Kidney (tissue), 14 donors: ENCODE measurements around the gene NIBAN1. TPM values are rescaled to one million over a fixed set of nuclear protein-coding genes. Genes with fewer than 3 reads are reported as not detected.
A peak's percentile ranks its signal among the peaks of the same experiment; 100 is the strongest.

Source experiments
- DNase-seq, 5 donors: peaks; one replicate each; pipeline ENCODE4 v3.0.0-alpha.2; 2013 to 2020
- FAIRE-seq: peaks from 2 replicates; lab custom pipeline; 2012; peaks lifted over from hg19 to GRCh38; lab: Jason Lieb, UNC
- H3K27ac ChIP-seq, 2 donors: one replicate each; pipeline ENCODE4 v1.7.0; 2013; ENCODE audit warnings: low read depth in 2 of 2, low read length in 2 of 2, inconsistent platforms in 1 of 2
- H3K27me3 ChIP-seq: one replicate; pipeline ENCODE4 v1.7.1; 2013; ENCODE audit warnings: low read length, inconsistent platforms; ENCODE audit not compliant: control insufficient read depth, insufficient read depth
- H3K36me3 ChIP-seq, 3 donors: one replicate each; pipeline versions ENCODE4 v1.7.0 to v1.7.1; 2013; ENCODE audit warnings: low read length in 3 of 3, control low read depth in 1 of 3, inconsistent platforms in 1 of 3; ENCODE audit not compliant: insufficient read depth in 3 of 3, control insufficient read depth in 2 of 3
- H3K4me1 ChIP-seq, 3 donors: one replicate each; pipeline versions ENCODE4 v1.7.0 to v1.7.1; 2013; ENCODE audit warnings: low read length in 3 of 3, inconsistent platforms in 1 of 3, low read depth in 1 of 3; ENCODE audit not compliant: control insufficient read depth in 2 of 3, insufficient read depth in 2 of 3
- H3K4me3 ChIP-seq, 3 donors: one replicate each; pipeline versions ENCODE4 v1.7.0 to v1.8.1; 2013; ENCODE audit warnings: low read length in 3 of 3, control low read depth in 1 of 3, inconsistent platforms in 1 of 3
- H3K9ac ChIP-seq, 3 donors: one replicate each; pipeline versions ENCODE4 v1.7.0 to v1.7.1; 2013; ENCODE audit warnings: low read length in 3 of 3, control low read depth in 1 of 3, inconsistent platforms in 1 of 3
- H3K9me3 ChIP-seq, 3 donors: one replicate each; pipeline versions ENCODE4 v1.7.0 to v1.7.1; 2013; ENCODE audit warnings: low read length in 3 of 3, control low read depth in 1 of 3, inconsistent platforms in 1 of 3; ENCODE audit not compliant: control insufficient read depth in 2 of 3, insufficient read depth in 1 of 3
- intact Hi-C: fragments of 100-400 bp; cut with DNase I; formaldehyde crosslinking; loops from one replicate; pipeline ENCODE4 v1.11.1; 2022
- polyA plus RNA-seq: library from polyadenylated mRNA; stranded (reverse); fragments of 350-450 nt; fragmentation: Illumina TruSeq; extraction: RNeasy Lipid Tissue Mini Kit (QIAGEN cat#74804); gene quantifications from one replicate; pipeline ENCODE4 v1.2.3, GENCODE V29; 2014; ENCODE audit warnings: low read depth, low replicate concordance; ENCODE audit not compliant: insufficient read depth
- total RNA-seq: library from RNA; stranded (reverse); fragmentation: NEBNext Ultra II Directional; extraction: Animal tissue kit (Norgen Biotek cat#: 25700); gene quantifications from one replicate; pipeline ENCODE4 v1.2.1, GENCODE V29; 2021
- TF ChIP-seq, protein P1 (sequence below): IDR thresholded peaks from 3 replicates; pipeline ENCODE4 v1.5.1; 2012; ENCODE audit warnings: mild to moderate bottlenecking, moderate library complexity, borderline replicate concordance; ENCODE audit not compliant: insufficient read depth; ENCODE audit errors: extremely low read depth
- donor health status: control.
- donor health status: control.
- donor health status: control.
- donor health status: control.
- donor health status: control.
- donor health status: DM: yes; HTN: yes; CAD: no.
- donor health status: Normal renal cell carcinoma (clear cell type).

The NIBAN1 gene
- total and polyA plus RNA-seq, 2 donors from 2014 or later, result 2.6 to 25.4 TPM

DNA sequence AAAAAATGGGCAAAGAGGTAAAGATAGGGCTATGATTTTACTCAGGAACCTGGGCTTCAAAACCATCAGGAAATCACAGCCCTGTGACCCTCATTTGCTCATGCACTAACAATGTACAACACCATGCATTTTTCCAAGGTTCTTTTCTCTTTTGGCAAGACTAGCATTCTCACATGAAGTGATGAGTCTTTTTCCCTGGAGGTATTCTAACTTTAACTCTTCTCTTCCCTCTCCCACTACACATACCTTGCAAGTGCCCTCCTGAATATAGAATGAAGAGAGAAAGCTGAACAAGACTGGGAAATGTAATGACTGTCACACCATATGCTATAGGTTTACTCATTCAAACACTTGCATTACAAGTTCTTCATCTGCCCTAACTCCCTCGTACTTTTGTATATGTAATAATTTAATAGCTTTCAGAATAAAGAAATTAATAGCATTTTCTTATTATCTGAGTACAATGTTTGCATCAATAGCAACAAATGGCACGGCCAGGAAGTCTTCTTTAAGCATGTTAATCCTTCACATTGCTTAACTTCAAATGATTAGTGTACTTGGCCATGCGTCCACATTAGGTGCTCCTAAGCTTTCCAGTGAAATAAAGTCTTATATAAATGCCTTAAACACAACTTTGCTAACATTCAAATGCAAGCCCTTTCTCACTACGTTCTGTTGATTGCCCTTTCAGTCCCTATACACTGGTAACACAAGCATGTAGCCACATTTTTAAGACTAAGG lies 1.8 kb downstream of the NIBAN1 start:
- H3K27me3 ChIP-seq, result no peaks in the 10 kb centered on the region
- no peaks in the 10 kb centered on the region for H3K9me3 ChIP-seq
- DNase-seq (peak in 2 of 5 donors; percentile 5 to 10), FAIRE-seq (no peak)
- H3K4me1 ChIP-seq, result no peaks in the 10 kb centered on the region
- TF ChIP-seq, protein P1, sequence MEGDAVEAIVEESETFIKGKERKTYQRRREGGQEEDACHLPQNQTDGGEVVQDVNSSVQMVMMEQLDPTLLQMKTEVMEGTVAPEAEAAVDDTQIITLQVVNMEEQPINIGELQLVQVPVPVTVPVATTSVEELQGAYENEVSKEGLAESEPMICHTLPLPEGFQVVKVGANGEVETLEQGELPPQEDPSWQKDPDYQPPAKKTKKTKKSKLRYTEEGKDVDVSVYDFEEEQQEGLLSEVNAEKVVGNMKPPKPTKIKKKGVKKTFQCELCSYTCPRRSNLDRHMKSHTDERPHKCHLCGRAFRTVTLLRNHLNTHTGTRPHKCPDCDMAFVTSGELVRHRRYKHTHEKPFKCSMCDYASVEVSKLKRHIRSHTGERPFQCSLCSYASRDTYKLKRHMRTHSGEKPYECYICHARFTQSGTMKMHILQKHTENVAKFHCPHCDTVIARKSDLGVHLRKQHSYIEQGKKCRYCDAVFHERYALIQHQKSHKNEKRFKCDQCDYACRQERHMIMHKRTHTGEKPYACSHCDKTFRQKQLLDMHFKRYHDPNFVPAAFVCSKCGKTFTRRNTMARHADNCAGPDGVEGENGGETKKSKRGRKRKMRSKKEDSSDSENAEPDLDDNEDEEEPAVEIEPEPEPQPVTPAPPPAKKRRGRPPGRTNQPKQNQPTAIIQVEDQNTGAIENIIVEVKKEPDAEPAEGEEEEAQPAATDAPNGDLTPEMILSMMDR, result no peak
- H3K9ac ChIP-seq, result no peak overlapping the region
- H3K36me3 ChIP-seq, result no peaks in the 10 kb centered on the region
- H3K4me3 ChIP-seq, result peak overlapping the region in 1 of 3 donors; percentile 83
- intact Hi-C loops, result no loop called here
- H3K27ac ChIP-seq, result no peak overlapping the region

DNA sequence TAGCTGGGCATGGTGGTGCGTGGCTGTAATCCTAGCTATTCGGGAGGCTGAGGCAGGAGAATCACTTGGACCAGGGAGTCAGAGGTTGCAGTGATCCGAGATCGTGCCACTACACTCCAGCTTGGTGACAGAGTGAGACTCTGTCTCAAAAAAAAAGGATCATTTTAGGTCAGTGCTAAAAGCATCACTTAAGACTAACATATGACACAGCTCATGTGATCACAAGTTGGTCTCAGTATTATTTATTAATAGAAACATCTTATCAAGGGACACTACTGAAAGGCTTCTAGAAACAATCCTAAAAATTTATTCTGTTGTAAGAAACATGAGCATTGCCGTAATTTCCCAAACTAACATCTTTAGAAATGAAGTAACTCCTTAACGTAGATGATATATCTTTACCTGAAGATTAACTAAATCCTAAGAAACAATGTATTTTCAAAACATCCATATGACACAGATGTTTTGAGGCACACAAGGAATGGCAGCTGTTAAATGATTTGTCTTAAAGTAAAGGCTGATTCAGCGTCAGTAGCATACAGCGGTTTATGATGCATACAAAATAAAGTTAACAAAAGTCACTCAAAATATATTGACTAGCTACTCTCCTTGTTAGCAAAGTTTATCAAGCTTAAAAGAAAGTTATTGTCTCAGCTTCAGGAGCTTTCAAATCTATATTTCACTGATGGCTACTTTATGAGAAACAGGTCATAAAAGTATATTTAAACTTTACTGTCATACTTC lies 2.6 kb downstream of the NIBAN1 start:
- intact Hi-C loops, result no loop called here
- no peak overlapping the region for H3K9ac ChIP-seq
- no peak for FAIRE-seq

DNA sequence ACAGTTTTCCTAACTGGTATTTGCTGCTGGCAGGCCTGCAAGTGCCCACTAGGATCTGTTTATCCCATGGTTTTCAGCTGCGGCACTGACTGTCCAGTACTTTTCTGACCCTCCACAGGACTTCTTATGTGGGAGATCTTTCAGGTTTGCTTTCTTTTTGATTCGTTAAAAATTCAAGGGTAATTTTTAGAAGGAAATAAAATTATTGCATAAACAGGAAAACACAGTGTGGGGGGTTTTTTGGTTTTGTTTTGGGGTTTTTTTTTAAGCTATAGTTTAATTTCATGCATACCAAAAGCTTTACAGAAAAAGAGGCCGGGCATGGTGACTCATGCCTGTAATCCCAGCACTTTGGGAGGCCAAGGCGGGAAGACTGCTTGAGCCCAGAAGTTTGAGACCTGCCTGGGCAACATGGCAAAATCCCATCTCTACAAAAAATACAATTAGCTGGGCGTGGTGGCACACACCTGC lies 3.6 kb downstream of the NIBAN1 start:
- Histone ChIP-seq H3K4me1 (no peaks in the 10 kb centered on the region), H3K9me3 (no peaks in the 10 kb centered on the region), H3K4me3 (no peak overlapping the region), H3K27me3 (no peaks in the 10 kb centered on the region), H3K27ac (no peak overlapping the region), H3K36me3 (no peaks in the 10 kb centered on the region), H3K9ac (no peak overlapping the region)
- TF ChIP-seq, protein P1, result no peak
- FAIRE-seq, result no peak
- DNase-seq, result no peak
- intact Hi-C loops, result no loop called here

More for the DNA sequence above, 2.6 kb downstream of the NIBAN1 start:
- H3K4me3 ChIP-seq, result no peak overlapping the region
- TF ChIP-seq, protein P1, result no peak
- no peaks in the 10 kb centered on the region for H3K27me3 ChIP-seq
- no peaks in the 10 kb centered on the region for H3K4me1 ChIP-seq
- no peaks in the 10 kb centered on the region for H3K36me3 ChIP-seq
- no peak for DNase-seq
- H3K9me3 ChIP-seq, result no peaks in the 10 kb centered on the region
- H3K27ac ChIP-seq, result no peak overlapping the region
